Keratinocyte (primary cell): ENCODE results near the gene ZNF83.
"Not testable (repeated sequence)": the region's sequence is repeated elsewhere in the genome, so short reads cannot be mapped to it uniquely, and the experiment has no call there.

Source experiments
- CTCF ChIP-seq, 3 experiments: IDR thresholded peaks in 1 of 3; conservative IDR thresholded peaks in 1 of 3; optimal IDR thresholded peaks in 1 of 3; 2 replicates in 2 of 3; 3 replicates in 1 of 3; pipeline versions ENCODE3 to v1.5.1; 2011; ENCODE audit warnings: low read length in 3 of 3, mild to moderate bottlenecking in 3 of 3, moderate library complexity in 2 of 3, control low read depth in 1 of 3, inconsistent platforms in 1 of 3; ENCODE audit not compliant: insufficient read depth in 2 of 3; ENCODE audit errors: extremely low read depth in 1 of 3
- EZH2 ChIP-seq: IDR thresholded peaks from one replicate; pipeline ENCODE4 v1.6.1; 2012; ENCODE audit warnings: inconsistent platforms, mild to moderate bottlenecking, low read length, moderate library complexity

DNA sequence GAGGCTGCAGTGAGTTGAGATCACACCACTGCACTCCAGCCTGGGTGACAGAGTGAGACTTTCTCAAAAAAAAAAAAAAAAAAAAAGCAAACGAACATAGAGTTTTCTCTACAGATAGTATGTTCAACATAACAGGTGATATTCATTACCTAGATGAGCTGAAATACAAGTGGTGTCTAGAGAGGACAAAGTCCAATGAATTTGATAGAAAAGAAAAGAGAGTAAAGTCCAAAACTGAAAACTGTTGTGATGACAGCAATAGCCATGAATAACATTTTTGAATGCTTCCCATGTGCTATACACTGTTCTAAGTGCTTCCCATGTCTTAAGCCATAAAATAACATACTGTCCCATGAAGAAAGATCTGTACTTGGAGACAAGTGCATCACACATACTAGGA lies 43.1 kb upstream of the ZNF83 start:
- TF ChIP-seq CTCF (optimal IDR thresholded peaks at IDR 0.05 in 1 of 3, IDR thresholded peaks at IDR 0.05 in 1 of 3, conservative IDR thresholded peaks at IDR 0.05 in 1 of 3; ENCODE audit: extremely low read depth in 1 of 3, insufficient read depth in 2 of 3, low read length in 3 of 3); EZH2: not testable (repeated sequence)
